ENCODE data around the gene MARCHF2. TPM values are rescaled to one million over a fixed set of nuclear protein-coding genes. Genes with fewer than 3 reads are reported as not detected.
A peak's percentile ranks its signal among the peaks of the same experiment; 100 is the strongest.

Gene MARCHF2
- total and polyA plus RNA-seq, 2 donors (not counting 1 experiment from before 2014, with no cell fraction given) = 22.9 to 52.6 TPM

- H3K4me2 ChIP-seq (replicated peaks; ENCODE audit: low read depth, low read length, poor library complexity, severe bottlenecking) = no peak overlapping the region
- Mint-ChIP-seq H3K9me3 (ENCODE audit: insufficient read depth) (no peaks in the 10 kb centered on the region), H3K27ac (no peak overlapping the region), H3K27me3 (no peaks in the 10 kb centered on the region), H3K4me1 (peaks cover 16% of the 10 kb centered on the region), H3K4me3 (no peak overlapping the region)
- intact Hi-C loops (cut with micrococcal nuclease) = no loop called here
- ATAC-seq (ENCODE audit: low read depth) (no peak), DNase-seq (no peak)
- H3K4me3 ChIP-seq (ENCODE audit: control extremely low read depth in 1 of 5, extremely low read depth in 1 of 5, insufficient read depth in 1 of 5, low read depth in 2 of 5, low read length in 4 of 5) = no peak overlapping the region
- peaks cover 60% of the 10 kb centered on the region for H4K20me1 ChIP-seq (ENCODE audit: control insufficient read depth, insufficient read depth, low read length, poor library complexity, severe bottlenecking)
- CTCF ChIA-PET = interaction anchor here (1.4 kb wide), 1 partner anchor 16 kb away, joined by 3 read pairs; no protein-coding TSS in a partner anchor
- H3K27ac ChIP-seq (ENCODE audit: low read length in 2 of 2) = no peak overlapping the region
- H3K79me2 ChIP-seq (ENCODE audit: control insufficient read depth, insufficient read depth, low read length) = peaks cover 70% of the 10 kb centered on the region
- TF ChIP-seq EZH2 (IDR thresholded peaks at IDR 0.05; ENCODE audit: borderline replicate concordance, insufficient read depth, low read depth, low read length, poor library complexity, severe bottlenecking) (no peak), CTCF (IDR thresholded peaks at IDR 0.05) (no peak)
- H3K4me1 ChIP-seq (ENCODE audit: control insufficient read depth in 2 of 2, insufficient read depth in 2 of 2, low read length in 2 of 2) = peaks cover 18% of the 10 kb centered on the region in 2 donors
- POLR2A ChIA-PET = no interaction called here
- no peak overlapping the region for H3K9ac ChIP-seq (ENCODE audit: low read length)
- 97% methylated on average over 5 of the region's 8 CpGs for WGBS (ENCODE audit: insufficient coverage)
- H3K27me3 ChIP-seq (replicated peaks in 1 of 4; ENCODE audit: control extremely low read depth in 1 of 4, control insufficient read depth in 3 of 4, insufficient read depth in 4 of 4, low read length in 3 of 4) = no peaks in the 10 kb centered on the region
- no peaks in the 10 kb centered on the region for H3K9me3 ChIP-seq (ENCODE audit: control extremely low read depth in 1 of 3, control insufficient read depth in 2 of 3, insufficient read depth in 1 of 3, low read length in 2 of 3)
- peaks cover 23 to 84% of the 10 kb centered on the region in 2 experiments for H3K36me3 ChIP-seq (replicated peaks in 1 of 2; ENCODE audit: control extremely low read depth in 1 of 2, control insufficient read depth in 1 of 2, extremely low read depth in 1 of 2, insufficient read depth in 2 of 2, low read length in 1 of 2)
- no peak overlapping the region for H2AFZ ChIP-seq (ENCODE audit: insufficient read depth, low read depth, low read length, poor library complexity, severe bottlenecking)
These were observed 55.8 kb downstream of the MARCHF2 start for GRCh38 chr19:8468761-8469373.

DNA sequence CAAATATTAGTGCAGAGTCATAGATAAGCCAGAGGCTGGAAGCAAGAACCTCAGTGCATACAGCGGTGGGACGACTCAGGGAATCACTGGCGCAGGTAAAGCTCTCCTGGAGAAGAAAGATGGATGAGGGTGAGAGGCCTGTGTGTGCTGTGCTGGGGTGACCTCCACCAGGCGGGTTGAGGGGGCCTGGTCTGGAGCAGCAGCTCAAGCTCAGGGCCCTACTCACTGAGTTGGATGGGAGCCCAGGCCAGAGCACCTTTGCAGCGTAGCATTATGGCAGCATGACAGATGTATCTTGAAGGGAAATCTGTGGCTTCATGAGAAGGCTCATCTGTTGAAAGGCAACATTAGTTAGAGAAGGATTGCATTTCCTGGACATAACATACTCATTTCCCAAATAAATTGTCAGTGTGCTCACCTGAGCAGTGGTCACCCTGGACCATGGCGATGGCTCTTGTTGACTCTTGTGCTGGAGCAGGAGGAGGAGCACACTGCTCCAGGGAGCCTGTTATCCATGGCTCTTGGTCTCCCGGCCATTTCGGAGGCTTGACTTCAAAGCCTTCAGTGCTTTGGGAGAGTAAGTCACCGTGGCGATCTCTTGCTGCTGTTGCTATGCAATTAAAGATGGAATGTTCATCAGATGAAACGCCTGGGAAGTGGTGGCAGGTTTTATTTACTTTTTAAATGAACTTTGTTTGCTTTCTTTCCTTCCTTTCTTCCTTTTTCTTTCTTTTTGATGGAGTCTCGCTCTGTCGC, 56.7 kb downstream of the MARCHF2 start:
- no peak overlapping the region for H3K4me3 Mint-ChIP-seq
- POLR2A ChIA-PET = no interaction called here
- peaks cover 62% of the 10 kb centered on the region for H3K79me2 ChIP-seq (ENCODE audit: control insufficient read depth, insufficient read depth, low read length)
- peaks cover 24% of the 10 kb centered on the region for H3K4me1 Mint-ChIP-seq
- no peak overlapping the region for H2AFZ ChIP-seq (ENCODE audit: insufficient read depth, low read depth, low read length, poor library complexity, severe bottlenecking)
- H3K27me3 Mint-ChIP-seq = no peaks in the 10 kb centered on the region
- CTCF ChIA-PET = no interaction called here
- H3K9ac ChIP-seq (ENCODE audit: low read length) = no peak overlapping the region
- H3K4me3 ChIP-seq (ENCODE audit: control extremely low read depth in 1 of 5, extremely low read depth in 1 of 5, insufficient read depth in 1 of 5, low read depth in 2 of 5, low read length in 4 of 5) = no peak overlapping the region
- H3K9me3 ChIP-seq (ENCODE audit: control extremely low read depth in 1 of 3, control insufficient read depth in 2 of 3, insufficient read depth in 1 of 3, low read length in 2 of 3) = no peaks in the 10 kb centered on the region
- intact Hi-C loops (cut with micrococcal nuclease) = no loop called here
- 91% methylated on average over 10 of the region's 13 CpGs for WGBS (ENCODE audit: insufficient coverage)
- no peaks in the 10 kb centered on the region for H3K9me3 Mint-ChIP-seq (ENCODE audit: insufficient read depth)
- H3K27me3 ChIP-seq (replicated peaks in 1 of 4; ENCODE audit: control extremely low read depth in 1 of 4, control insufficient read depth in 3 of 4, insufficient read depth in 4 of 4, low read length in 3 of 4) = no peaks in the 10 kb centered on the region
- peaks cover 21 to 78% of the 10 kb centered on the region in 2 experiments for H3K36me3 ChIP-seq (replicated peaks in 1 of 2; ENCODE audit: control extremely low read depth in 1 of 2, control insufficient read depth in 1 of 2, extremely low read depth in 1 of 2, insufficient read depth in 2 of 2, low read length in 1 of 2)
- H3K27ac ChIP-seq (ENCODE audit: low read length in 2 of 2) = no peak overlapping the region
- H3K4me1 ChIP-seq (ENCODE audit: control insufficient read depth in 2 of 2, insufficient read depth in 2 of 2, low read length in 2 of 2) = peaks cover 27% of the 10 kb centered on the region in 2 donors
- ATAC-seq (ENCODE audit: low read depth) = no peak
- no peak for DNase-seq
- H3K27ac Mint-ChIP-seq = peak overlapping the region; percentile 6
- H4K20me1 ChIP-seq (ENCODE audit: control insufficient read depth, insufficient read depth, low read length, poor library complexity, severe bottlenecking) = peaks cover 63% of the 10 kb centered on the region
- no peak overlapping the region for H3K4me2 ChIP-seq (replicated peaks; ENCODE audit: low read depth, low read length, poor library complexity, severe bottlenecking)
- TF ChIP-seq CTCF (IDR thresholded peaks at IDR 0.05) (no peak), EZH2 (IDR thresholded peaks at IDR 0.05; ENCODE audit: borderline replicate concordance, insufficient read depth, low read depth, low read length, poor library complexity, severe bottlenecking) (no peak)
